ENCODE measurements around the gene ARL14.

- no peak for TF ChIP-seq EZH2phosphoT487 (IDR thresholded peaks at IDR 0.05; ENCODE audit: low read length)
- no peak for TF ChIP-seq CTCF (IDR thresholded peaks at IDR 0.05; ENCODE audit: low read length)
- no peak for TF ChIP-seq EZH2 (optimal IDR thresholded peaks at IDR 0.05; ENCODE audit: low read depth, low read length)
Observed at GRCh38 chr3:160648701-160649100, 28.3 kb upstream of the ARL14 start.
